HG03066 (cell line): Measurements from ENCODE around the gene P2RY8.
"Not testable (repeated sequence)": the region's sequence is repeated elsewhere in the genome, so short reads cannot be mapped to it uniquely, and the experiment has no call there.

Source experiments
- ATAC-seq: cut with Tn5 transposase; IDR thresholded peaks from one replicate; pipeline ENCODE4 v1.9.1; 2021; ENCODE audit warnings: low read depth; ENCODE audit not compliant: unreplicated experiment

The P2RY8 gene

GRCh38 chrX:1449036-1449822 lies 87.8 kb downstream of the P2RY8 start:
- ATAC-seq, result no peak

- ATAC-seq, result not testable (repeated sequence)
Observed at GRCh38 chrX:1448573-1449001, 88.4 kb downstream of the P2RY8 start.

- ATAC-seq, result not testable (repeated sequence)
Observed at GRCh38 chrX:1447969-1448572, 88.9 kb downstream of the P2RY8 start.

- ATAC-seq, result not testable (repeated sequence)
Observed at GRCh38 chrX:1446984-1447968, 89.7 kb downstream of the P2RY8 start.

GRCh38 chrX:1444561-1445500 lies 92.2 kb downstream of the P2RY8 start:
- no peak for ATAC-seq

GRCh38 chrX:1443496-1444075 lies 93.4 kb downstream of the P2RY8 start:
- no peak for ATAC-seq

- ATAC-seq, result no peak
Observed at GRCh38 chrX:1442724-1443367, 94.1 kb downstream of the P2RY8 start.

GRCh38 chrX:1442016-1442665 lies 94.8 kb downstream of the P2RY8 start:
- no peak for ATAC-seq

GRCh38 chrX:1440506-1440905 lies 96.5 kb downstream of the P2RY8 start:
- ATAC-seq, result no peak

GRCh38 chrX:1435241-1435895 lies 101.6 kb downstream of the P2RY8 start:
- ATAC-seq, result no peak

GRCh38 chrX:1434871-1435240 lies 102.1 kb downstream of the P2RY8 start:
- no peak for ATAC-seq

GRCh38 chrX:1433646-1434357 lies 103.2 kb downstream of the P2RY8 start:
- ATAC-seq, result no peak

- no peak for ATAC-seq
Observed at GRCh38 chrX:1430451-1430850, 106.5 kb downstream of the P2RY8 start.

GRCh38 chrX:1427756-1428155 lies 109.2 kb downstream of the P2RY8 start:
- no peak for ATAC-seq

- not testable (repeated sequence) for ATAC-seq
Observed at GRCh38 chrX:1426321-1426720, 110.7 kb downstream of the P2RY8 start.

GRCh38 chrX:1425381-1425780 lies 111.6 kb downstream of the P2RY8 start:
- no peak for ATAC-seq

GRCh38 chrX:1424147-1424851 lies 112.7 kb downstream of the P2RY8 start:
- ATAC-seq, result no peak
